ENCODE results near the gene SUSD1. TPM values are rescaled to one million over a fixed set of nuclear protein-coding genes. Genes with fewer than 3 reads are reported as not detected.

SUSD1 gene
- total and polyA plus RNA-seq, 2 donors, result 6.4 to 9.0 TPM

- H3K4me3 ChIP-seq (ENCODE audit: low read length in 2 of 2), result no peak overlapping the region
- WGBS, result 91% methylated on average over 3 of the region's 3 CpGs
- H3K27me3 ChIP-seq (ENCODE audit: control insufficient read depth in 2 of 2, insufficient read depth in 1 of 2, low read length in 1 of 2), result no peaks in the 10 kb centered on the region
- H3K36me3 ChIP-seq (ENCODE audit: control insufficient read depth in 2 of 2, insufficient read depth in 2 of 2, low read length in 1 of 2), result peaks cover 0 to 7% of the 10 kb centered on the region in 2 donors
- peaks cover 0 to 2% of the 10 kb centered on the region in 2 donors for H3K4me1 ChIP-seq (ENCODE audit: control insufficient read depth in 2 of 2, insufficient read depth in 2 of 2, low read length in 2 of 2)
- no peaks in the 10 kb centered on the region for H3K9me3 ChIP-seq (ENCODE audit: control insufficient read depth in 2 of 2, insufficient read depth in 1 of 2, low read length in 1 of 2)
- H3K27ac ChIP-seq (ENCODE audit: low read depth in 1 of 2, low read length in 1 of 2), result no peak overlapping the region
- no peak for DNase-seq (ENCODE audit: low read depth in 6 of 9, low spot score in 9 of 9)
Observed at GRCh38 chr9:112059966-112060320, 115.2 kb downstream of the SUSD1 start.

- Histone ChIP-seq H3K36me3 (ENCODE audit: control insufficient read depth in 2 of 2, insufficient read depth in 2 of 2, low read length in 1 of 2) (peaks cover 0 to 7% of the 10 kb centered on the region in 2 donors), H3K9me3 (ENCODE audit: control insufficient read depth in 2 of 2, insufficient read depth in 1 of 2, low read length in 1 of 2) (no peaks in the 10 kb centered on the region), H3K4me1 (ENCODE audit: control insufficient read depth in 2 of 2, insufficient read depth in 2 of 2, low read length in 2 of 2) (peaks cover 0 to under 1% of the 10 kb centered on the region in 2 donors), H3K27ac (ENCODE audit: low read depth in 1 of 2, low read length in 1 of 2) (peak overlapping the region in 1 of 2 donors; percentile 30), H3K27me3 (ENCODE audit: control insufficient read depth in 2 of 2, insufficient read depth in 1 of 2, low read length in 1 of 2) (no peaks in the 10 kb centered on the region), H3K4me3 (ENCODE audit: low read length in 2 of 2) (no peak overlapping the region)
- WGBS, result 95% methylated on average over 13 of the region's 13 CpGs
- DNase-seq (ENCODE audit: low read depth in 6 of 9, low spot score in 9 of 9), result no peak
Observed at GRCh38 chr9:112059145-112059965, 115.7 kb downstream of the SUSD1 start.

- no peaks in the 10 kb centered on the region for H3K9me3 ChIP-seq (ENCODE audit: control insufficient read depth in 2 of 2, insufficient read depth in 1 of 2, low read length in 1 of 2)
- no peaks in the 10 kb centered on the region for H3K4me1 ChIP-seq (ENCODE audit: control insufficient read depth in 2 of 2, insufficient read depth in 2 of 2, low read length in 2 of 2)
- 96% methylated on average over 2 of the region's 2 CpGs for WGBS
- H3K27me3 ChIP-seq (ENCODE audit: control insufficient read depth in 2 of 2, insufficient read depth in 1 of 2, low read length in 1 of 2), result no peaks in the 10 kb centered on the region
- DNase-seq (ENCODE audit: low read depth in 6 of 9, low spot score in 9 of 9), result no peak
- H3K36me3 ChIP-seq (ENCODE audit: control insufficient read depth in 2 of 2, insufficient read depth in 2 of 2, low read length in 1 of 2), result peaks cover 0 to 7% of the 10 kb centered on the region in 2 donors
- no peak overlapping the region for H3K27ac ChIP-seq (ENCODE audit: low read depth in 1 of 2, low read length in 1 of 2)
- no peak overlapping the region for H3K4me3 ChIP-seq (ENCODE audit: low read length in 2 of 2)
Observed at GRCh38 chr9:112056996-112057395, 118.1 kb downstream of the SUSD1 start.

GRCh38 chr9:112054916-112055315 lies 120.2 kb downstream of the SUSD1 start:
- Histone ChIP-seq H3K27ac (ENCODE audit: low read depth in 1 of 2, low read length in 1 of 2) (no peak overlapping the region), H3K4me1 (ENCODE audit: control insufficient read depth in 2 of 2, insufficient read depth in 2 of 2, low read length in 2 of 2) (no peaks in the 10 kb centered on the region), H3K4me3 (ENCODE audit: low read length in 2 of 2) (no peak overlapping the region), H3K27me3 (ENCODE audit: control insufficient read depth in 2 of 2, insufficient read depth in 1 of 2, low read length in 1 of 2) (no peaks in the 10 kb centered on the region), H3K36me3 (ENCODE audit: control insufficient read depth in 2 of 2, insufficient read depth in 2 of 2, low read length in 1 of 2) (peaks cover 0 to 4% of the 10 kb centered on the region in 2 donors), H3K9me3 (ENCODE audit: control insufficient read depth in 2 of 2, insufficient read depth in 1 of 2, low read length in 1 of 2) (no peaks in the 10 kb centered on the region)
- DNase-seq (ENCODE audit: low read depth in 6 of 9, low spot score in 9 of 9), result no peak
- 95% methylated on average over 4 of the region's 4 CpGs for WGBS

- no peak for DNase-seq (ENCODE audit: low read depth in 6 of 9, low spot score in 9 of 9)
- H3K4me1 ChIP-seq (ENCODE audit: control insufficient read depth in 2 of 2, insufficient read depth in 2 of 2, low read length in 2 of 2), result no peaks in the 10 kb centered on the region
- H3K27me3 ChIP-seq (ENCODE audit: control insufficient read depth in 2 of 2, insufficient read depth in 1 of 2, low read length in 1 of 2), result no peaks in the 10 kb centered on the region
- no peak overlapping the region for H3K27ac ChIP-seq (ENCODE audit: low read depth in 1 of 2, low read length in 1 of 2)
- H3K4me3 ChIP-seq (ENCODE audit: low read length in 2 of 2), result no peak overlapping the region
- peaks cover 0 to 2% of the 10 kb centered on the region in 2 donors for H3K36me3 ChIP-seq (ENCODE audit: control insufficient read depth in 2 of 2, insufficient read depth in 2 of 2, low read length in 1 of 2)
- no peaks in the 10 kb centered on the region for H3K9me3 ChIP-seq (ENCODE audit: control insufficient read depth in 2 of 2, insufficient read depth in 1 of 2, low read length in 1 of 2)
- WGBS, result 95% methylated on average over 5 of the region's 5 CpGs
Observed at GRCh38 chr9:112051812-112052211, 123.3 kb downstream of the SUSD1 start.

GRCh38 chr9:112050544-112051475 lies 124.3 kb downstream of the SUSD1 start:
- WGBS, result 94% methylated on average over 7 of the region's 7 CpGs
- H3K27me3 ChIP-seq (ENCODE audit: control insufficient read depth in 2 of 2, insufficient read depth in 1 of 2, low read length in 1 of 2), result no peaks in the 10 kb centered on the region
- peak overlapping the region in 1 of 2 donors; percentile 64 for H3K27ac ChIP-seq (ENCODE audit: low read depth in 1 of 2, low read length in 1 of 2)
- H3K36me3 ChIP-seq (ENCODE audit: control insufficient read depth in 2 of 2, insufficient read depth in 2 of 2, low read length in 1 of 2), result peaks cover 0 to 2% of the 10 kb centered on the region in 2 donors
- H3K4me3 ChIP-seq (ENCODE audit: low read length in 2 of 2), result no peak overlapping the region
- no peaks in the 10 kb centered on the region for H3K9me3 ChIP-seq (ENCODE audit: control insufficient read depth in 2 of 2, insufficient read depth in 1 of 2, low read length in 1 of 2)
- H3K4me1 ChIP-seq (ENCODE audit: control insufficient read depth in 2 of 2, insufficient read depth in 2 of 2, low read length in 2 of 2), result no peaks in the 10 kb centered on the region
- no peak for DNase-seq (ENCODE audit: low read depth in 6 of 9, low spot score in 9 of 9)

- no peak for DNase-seq (ENCODE audit: low read depth in 6 of 9, low spot score in 9 of 9)
- WGBS, result 97% methylated on average over 4 of the region's 4 CpGs
Observed at GRCh38 chr9:112049811-112050516, 125.1 kb downstream of the SUSD1 start.

GRCh38 chr9:112048924-112049691 lies 126.0 kb downstream of the SUSD1 start:
- Histone ChIP-seq H3K4me3 (ENCODE audit: low read length in 2 of 2) (no peak overlapping the region), H3K27ac (ENCODE audit: low read depth in 1 of 2, low read length in 1 of 2) (peak overlapping the region in 1 of 2 donors; percentile 84), H3K27me3 (ENCODE audit: control insufficient read depth in 2 of 2, insufficient read depth in 1 of 2, low read length in 1 of 2) (no peaks in the 10 kb centered on the region), H3K4me1 (ENCODE audit: control insufficient read depth in 2 of 2, insufficient read depth in 2 of 2, low read length in 2 of 2) (no peaks in the 10 kb centered on the region), H3K9me3 (ENCODE audit: control insufficient read depth in 2 of 2, insufficient read depth in 1 of 2, low read length in 1 of 2) (no peaks in the 10 kb centered on the region), H3K36me3 (ENCODE audit: control insufficient read depth in 2 of 2, insufficient read depth in 2 of 2, low read length in 1 of 2) (peaks cover 0 to 2% of the 10 kb centered on the region in 2 donors)
- no peak for DNase-seq (ENCODE audit: low read depth in 6 of 9, low spot score in 9 of 9)
- WGBS, result 89% methylated on average over 11 of the region's 11 CpGs

More at GRCh38 chr9:112049811-112050516, 125.1 kb downstream of the SUSD1 start:
- Histone ChIP-seq H3K4me3 (ENCODE audit: low read length in 2 of 2) (no peak overlapping the region), H3K4me1 (ENCODE audit: control insufficient read depth in 2 of 2, insufficient read depth in 2 of 2, low read length in 2 of 2) (no peaks in the 10 kb centered on the region), H3K27me3 (ENCODE audit: control insufficient read depth in 2 of 2, insufficient read depth in 1 of 2, low read length in 1 of 2) (no peaks in the 10 kb centered on the region), H3K27ac (ENCODE audit: low read depth in 1 of 2, low read length in 1 of 2) (peak overlapping the region in 1 of 2 donors; percentile 48), H3K9me3 (ENCODE audit: control insufficient read depth in 2 of 2, insufficient read depth in 1 of 2, low read length in 1 of 2) (no peaks in the 10 kb centered on the region), H3K36me3 (ENCODE audit: control insufficient read depth in 2 of 2, insufficient read depth in 2 of 2, low read length in 1 of 2) (peaks cover 0 to 2% of the 10 kb centered on the region in 2 donors)
